HG03469 (cell line): ENCODE data around the gene NXPH3.

Experiments
- ATAC-seq: cut with Tn5 transposase; IDR thresholded peaks from one replicate; pipeline ENCODE4 v1.9.1; 2021; ENCODE audit warnings: mild to moderate bottlenecking, moderate library complexity, moderate number of reproducible peaks; ENCODE audit not compliant: unreplicated experiment

Gene NXPH3

DNA sequence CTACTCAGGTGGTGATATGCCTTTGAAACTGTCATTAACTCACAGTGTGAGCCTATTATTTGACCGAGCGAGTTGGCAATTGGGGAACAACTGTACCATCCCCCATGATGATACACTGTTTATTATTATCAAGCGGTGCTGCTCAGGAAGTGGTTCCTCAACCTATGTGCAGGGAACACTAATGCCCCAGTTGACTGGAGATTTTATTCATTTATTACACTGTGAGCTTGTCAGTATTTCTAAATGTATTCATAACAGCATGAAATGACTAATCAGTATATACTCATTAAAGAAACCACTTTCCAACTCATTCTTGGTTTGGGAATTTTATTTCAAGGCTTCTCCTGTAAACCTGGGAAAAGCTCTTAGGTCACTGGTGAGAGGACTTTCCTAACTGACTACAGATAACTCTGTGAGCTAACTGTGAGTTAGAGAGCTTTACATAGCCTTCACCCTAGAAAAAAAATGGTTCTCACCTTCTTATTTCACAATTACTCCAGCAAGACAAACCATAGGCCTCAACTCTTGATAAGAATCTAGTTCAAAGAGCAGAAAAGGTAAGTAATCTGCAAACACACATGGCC lies 42.4 kb downstream of the NXPH3 start:
- ATAC-seq: no peak

DNA sequence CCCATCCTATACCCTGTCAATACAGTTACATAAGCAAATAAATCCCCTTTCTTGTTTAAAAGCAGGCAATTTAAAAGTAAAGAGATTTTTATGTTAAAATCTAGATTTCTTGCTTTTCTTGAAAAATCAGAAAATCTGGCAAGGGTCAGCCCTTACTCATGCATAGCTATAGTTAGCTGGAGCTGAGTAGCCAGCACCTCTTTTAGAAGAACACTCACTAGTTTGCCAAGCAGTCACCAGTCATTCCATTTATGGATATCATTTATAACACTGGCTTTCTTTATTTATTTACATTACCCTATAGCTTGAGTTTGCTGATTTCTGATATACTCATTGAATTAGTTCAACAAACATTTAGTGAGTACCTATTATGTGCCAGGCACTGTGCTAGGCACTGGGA lies 45.7 kb downstream of the NXPH3 start:
- ATAC-seq: no peak

DNA sequence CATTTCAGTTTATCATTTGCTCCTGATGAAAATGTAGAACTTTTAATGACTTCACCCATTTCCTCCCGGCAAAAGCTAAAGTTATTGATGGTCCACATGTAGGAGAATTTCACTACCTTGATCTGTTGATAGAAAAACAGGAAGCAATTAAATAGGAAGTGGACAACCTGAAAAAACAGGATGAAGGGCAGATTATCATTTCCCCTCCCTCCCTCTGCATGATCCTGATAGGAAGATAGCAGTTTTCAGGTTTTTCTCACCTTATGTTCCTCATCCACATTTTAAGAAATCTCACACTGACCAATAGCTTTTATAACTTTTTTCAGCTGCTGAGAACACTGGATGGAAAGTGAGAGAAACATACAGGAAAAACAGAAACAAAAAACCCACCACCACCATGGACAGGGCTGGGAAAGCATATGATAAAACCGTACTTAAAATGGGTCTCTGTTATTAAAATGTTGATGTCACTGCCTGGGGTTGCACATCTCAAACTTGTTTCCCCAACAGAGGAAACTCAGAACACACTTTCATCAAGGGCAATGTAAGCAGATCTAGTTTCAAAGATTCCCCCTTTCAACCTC lies 46.4 kb downstream of the NXPH3 start:
- no peak for ATAC-seq

DNA sequence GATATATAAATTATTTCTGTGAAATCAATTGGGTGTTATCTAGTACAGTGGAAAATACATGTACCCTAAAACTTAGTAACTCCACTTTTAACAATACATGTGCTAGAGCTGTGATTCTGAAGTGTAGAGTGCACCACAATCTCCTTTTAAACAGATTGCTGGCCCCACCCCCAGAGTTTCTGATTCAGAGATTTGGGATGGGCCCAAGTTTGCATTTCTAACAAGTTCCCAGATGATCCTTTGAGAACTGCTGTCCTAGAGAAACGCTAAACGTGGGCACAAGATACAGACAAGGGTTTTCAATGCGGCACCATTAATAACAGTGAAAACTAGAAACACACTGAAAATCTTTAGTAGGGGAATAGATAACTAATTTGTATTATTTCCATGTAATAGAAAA lies 49.2 kb downstream of the NXPH3 start:
- ATAC-seq: no peak

DNA sequence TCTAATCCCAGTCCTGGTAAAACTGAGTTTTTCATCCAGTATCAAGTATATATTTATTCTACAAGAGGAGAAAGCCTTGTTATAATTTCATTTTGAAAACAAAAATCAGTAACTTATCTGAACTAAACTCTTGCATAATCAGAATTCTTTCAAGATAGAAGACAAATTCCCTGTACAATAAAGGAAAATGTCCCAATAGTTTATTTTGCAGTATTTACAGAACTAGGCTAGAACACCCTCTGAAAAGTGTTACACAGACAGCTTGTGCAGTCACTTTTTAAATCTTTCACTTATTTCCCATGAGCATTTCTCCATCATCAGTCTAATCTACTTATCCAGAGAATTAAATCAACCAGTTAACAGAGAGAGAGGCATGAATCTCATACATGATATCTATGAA lies 53.8 kb downstream of the NXPH3 start:
- ATAC-seq: no peak

DNA sequence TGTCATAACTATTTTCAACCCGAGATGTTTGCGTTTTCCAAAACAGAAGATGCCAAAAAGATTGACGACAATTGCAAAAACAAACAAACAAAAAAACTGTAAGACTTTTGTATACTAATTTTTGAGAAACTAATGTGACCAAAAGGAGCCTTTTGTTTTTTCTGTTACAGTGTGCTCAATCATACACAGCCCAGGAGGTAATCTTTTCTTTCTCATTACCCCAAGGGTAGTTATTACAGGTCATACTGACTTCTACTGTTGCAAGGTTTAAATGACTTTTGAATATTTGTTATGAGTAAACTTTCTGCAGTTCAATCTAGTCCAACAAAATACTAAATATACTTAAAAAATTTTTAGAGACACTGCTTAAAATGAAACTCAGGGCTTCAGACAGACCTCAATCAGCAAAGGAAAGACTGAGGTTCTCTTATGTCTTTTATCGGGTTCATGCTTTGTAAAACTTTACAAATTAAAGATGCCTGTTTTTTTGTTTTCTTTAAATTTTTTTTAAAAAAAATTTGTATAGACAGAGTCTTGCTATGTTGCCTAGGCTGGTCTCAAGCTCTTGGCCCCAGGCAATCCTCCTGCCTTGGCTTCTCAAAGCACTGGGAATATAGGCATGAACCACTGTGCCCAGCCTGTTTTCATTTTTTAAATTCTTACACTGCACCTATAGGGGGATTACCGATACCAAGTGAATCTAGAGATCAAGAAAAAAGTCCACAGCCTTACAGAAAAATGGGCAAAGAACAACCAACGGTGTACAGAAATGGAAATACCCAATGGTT lies 54.6 kb downstream of the NXPH3 start:
- no peak for ATAC-seq

DNA sequence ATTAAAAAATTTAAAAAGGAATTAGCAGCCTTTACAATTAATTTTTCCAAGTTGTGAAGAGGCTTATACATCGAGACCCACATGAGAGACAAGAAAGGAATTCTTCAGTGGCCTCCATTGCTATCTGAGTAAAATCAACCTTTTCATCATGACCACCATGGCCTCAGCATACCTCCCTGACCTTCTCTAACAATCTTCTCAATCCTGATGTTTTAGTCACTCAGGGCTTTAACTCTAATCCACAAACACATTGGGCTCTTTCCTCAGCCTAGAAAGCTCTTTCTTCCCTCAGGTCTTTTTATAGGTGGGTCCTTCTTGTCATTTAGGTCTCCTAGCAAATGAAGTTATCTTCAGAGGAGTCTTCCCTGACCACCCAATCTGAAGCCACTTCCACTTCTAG lies 55.8 kb downstream of the NXPH3 start:
- ATAC-seq: no peak
